ENCODE results near the gene ADK.

ADK gene

GRCh38 chr10:74730246-74730645 lies 579.2 kb downstream of the ADK start:
- Histone ChIP-seq H3K27ac (replicated peaks) (no peak overlapping the region), H3K4me3 (replicated peaks; ENCODE audit: insufficient read depth, low read length) (no peak overlapping the region), H3K27me3 (ENCODE audit: insufficient read depth, poor library complexity, severe bottlenecking) (no peaks in the 10 kb centered on the region)
- TF ChIP-seq POLR2AphosphoS5 (IDR thresholded peaks at IDR 0.05; ENCODE audit: low read depth) (no peak), GABPA (IDR thresholded peaks at IDR 0.05; ENCODE audit: low read depth) (no peak), SPI1 (IDR thresholded peaks at IDR 0.05; ENCODE audit: borderline replicate concordance, low read depth) (no peak)
- TF ChIP-seq, protein P1, sequence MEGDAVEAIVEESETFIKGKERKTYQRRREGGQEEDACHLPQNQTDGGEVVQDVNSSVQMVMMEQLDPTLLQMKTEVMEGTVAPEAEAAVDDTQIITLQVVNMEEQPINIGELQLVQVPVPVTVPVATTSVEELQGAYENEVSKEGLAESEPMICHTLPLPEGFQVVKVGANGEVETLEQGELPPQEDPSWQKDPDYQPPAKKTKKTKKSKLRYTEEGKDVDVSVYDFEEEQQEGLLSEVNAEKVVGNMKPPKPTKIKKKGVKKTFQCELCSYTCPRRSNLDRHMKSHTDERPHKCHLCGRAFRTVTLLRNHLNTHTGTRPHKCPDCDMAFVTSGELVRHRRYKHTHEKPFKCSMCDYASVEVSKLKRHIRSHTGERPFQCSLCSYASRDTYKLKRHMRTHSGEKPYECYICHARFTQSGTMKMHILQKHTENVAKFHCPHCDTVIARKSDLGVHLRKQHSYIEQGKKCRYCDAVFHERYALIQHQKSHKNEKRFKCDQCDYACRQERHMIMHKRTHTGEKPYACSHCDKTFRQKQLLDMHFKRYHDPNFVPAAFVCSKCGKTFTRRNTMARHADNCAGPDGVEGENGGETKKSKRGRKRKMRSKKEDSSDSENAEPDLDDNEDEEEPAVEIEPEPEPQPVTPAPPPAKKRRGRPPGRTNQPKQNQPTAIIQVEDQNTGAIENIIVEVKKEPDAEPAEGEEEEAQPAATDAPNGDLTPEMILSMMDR (IDR thresholded peaks at IDR 0.05; ENCODE audit: insufficient read depth, low read length) = no peak
- no peak for DNase-seq (ENCODE audit: low read depth in 1 of 2, low spot score in 1 of 2)

DNA sequence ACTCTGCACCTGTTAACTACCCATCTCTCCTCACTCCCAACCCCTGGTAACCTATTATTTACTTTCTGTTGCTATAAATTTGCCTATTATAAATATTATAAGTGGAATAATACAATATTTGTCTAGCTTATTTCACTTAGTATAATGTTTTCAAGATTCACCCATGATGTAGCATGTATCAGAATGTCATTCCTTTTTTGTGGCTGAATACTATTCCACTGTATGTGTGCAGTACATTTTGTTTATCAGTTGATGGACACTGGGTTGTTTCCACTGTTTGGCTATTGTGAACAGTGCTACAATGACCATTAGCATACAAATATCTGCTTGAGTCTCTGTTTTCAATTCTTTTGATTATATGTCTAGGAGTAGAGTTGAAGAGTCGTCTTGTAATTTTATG lies 582.6 kb downstream of the ADK start:
- no peak for DNase-seq (ENCODE audit: low read depth in 1 of 2, low spot score in 1 of 2)
- Histone ChIP-seq H3K27me3 (ENCODE audit: insufficient read depth, poor library complexity, severe bottlenecking) (no peaks in the 10 kb centered on the region), H3K27ac (replicated peaks) (no peak overlapping the region), H3K4me3 (replicated peaks; ENCODE audit: insufficient read depth, low read length) (no peak overlapping the region)
- TF ChIP-seq, protein P1 (IDR thresholded peaks at IDR 0.05; ENCODE audit: insufficient read depth, low read length) = no peak
- TF ChIP-seq SPI1 (IDR thresholded peaks at IDR 0.05; ENCODE audit: borderline replicate concordance, low read depth) (no peak), REST (IDR thresholded peaks at IDR 0.05; ENCODE audit: insufficient replicate concordance, low read depth) (no peak), POLR2AphosphoS5 (IDR thresholded peaks at IDR 0.05; ENCODE audit: low read depth) (no peak), GABPA (IDR thresholded peaks at IDR 0.05; ENCODE audit: low read depth) (no peak)

DNA sequence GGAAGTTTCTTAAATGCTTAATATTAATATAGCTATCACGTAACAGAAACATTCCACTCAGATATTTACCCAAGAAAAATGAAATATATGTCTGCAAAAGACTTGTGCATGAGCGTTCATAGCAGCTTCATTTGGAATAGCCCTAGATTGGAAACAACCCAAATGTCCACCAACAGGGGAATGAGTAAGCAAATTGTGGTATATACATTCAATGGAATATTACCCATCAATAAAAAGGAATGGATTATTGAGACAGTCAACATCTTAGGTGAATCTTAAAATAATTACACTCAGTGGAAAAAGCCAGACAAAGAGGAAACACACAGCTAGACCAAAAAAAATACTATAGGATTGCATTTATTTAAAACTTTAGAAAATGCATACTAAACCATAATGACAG lies 585.0 kb downstream of the ADK start:
- Histone ChIP-seq H3K4me3 (replicated peaks; ENCODE audit: insufficient read depth, low read length) (no peak overlapping the region), H3K27ac (replicated peaks) (no peak overlapping the region), H3K27me3 (ENCODE audit: insufficient read depth, poor library complexity, severe bottlenecking) (no peaks in the 10 kb centered on the region)
- no peak for DNase-seq (ENCODE audit: low read depth in 1 of 2, low spot score in 1 of 2)
- TF ChIP-seq, protein P1 (IDR thresholded peaks at IDR 0.05; ENCODE audit: insufficient read depth, low read length) = no peak
- no peak for TF ChIP-seq REST (IDR thresholded peaks at IDR 0.05; ENCODE audit: insufficient replicate concordance, low read depth)
- no peak for TF ChIP-seq SPI1 (IDR thresholded peaks at IDR 0.05; ENCODE audit: borderline replicate concordance, low read depth)
- TF ChIP-seq POLR2AphosphoS5 (IDR thresholded peaks at IDR 0.05; ENCODE audit: low read depth) = no peak
- TF ChIP-seq GABPA (IDR thresholded peaks at IDR 0.05; ENCODE audit: low read depth) = no peak

- Histone ChIP-seq H3K4me3 (replicated peaks; ENCODE audit: insufficient read depth, low read length) (no peak overlapping the region), H3K27ac (replicated peaks) (peak overlapping the region; percentile 86), H3K27me3 (ENCODE audit: insufficient read depth, poor library complexity, severe bottlenecking) (no peaks in the 10 kb centered on the region)
- peak in 1 of 2 experiments; percentile 79 for DNase-seq (ENCODE audit: low read depth in 1 of 2, low spot score in 1 of 2)
- no peak for TF ChIP-seq REST (IDR thresholded peaks at IDR 0.05; ENCODE audit: insufficient replicate concordance, low read depth)
- TF ChIP-seq GABPA (IDR thresholded peaks at IDR 0.05; ENCODE audit: low read depth) = no peak
- TF ChIP-seq POLR2AphosphoS5 (IDR thresholded peaks at IDR 0.05; ENCODE audit: low read depth) = no peak
- TF ChIP-seq SPI1 (IDR thresholded peaks at IDR 0.05; ENCODE audit: borderline replicate concordance, low read depth) = peak; percentile 79
Measured at GRCh38 chr10:74738052-74738451, 587.0 kb downstream of the ADK start.

Data from HL-60 (cell line).